ENCODE data around the gene CYP4F22.

The CYP4F22 gene

DNA sequence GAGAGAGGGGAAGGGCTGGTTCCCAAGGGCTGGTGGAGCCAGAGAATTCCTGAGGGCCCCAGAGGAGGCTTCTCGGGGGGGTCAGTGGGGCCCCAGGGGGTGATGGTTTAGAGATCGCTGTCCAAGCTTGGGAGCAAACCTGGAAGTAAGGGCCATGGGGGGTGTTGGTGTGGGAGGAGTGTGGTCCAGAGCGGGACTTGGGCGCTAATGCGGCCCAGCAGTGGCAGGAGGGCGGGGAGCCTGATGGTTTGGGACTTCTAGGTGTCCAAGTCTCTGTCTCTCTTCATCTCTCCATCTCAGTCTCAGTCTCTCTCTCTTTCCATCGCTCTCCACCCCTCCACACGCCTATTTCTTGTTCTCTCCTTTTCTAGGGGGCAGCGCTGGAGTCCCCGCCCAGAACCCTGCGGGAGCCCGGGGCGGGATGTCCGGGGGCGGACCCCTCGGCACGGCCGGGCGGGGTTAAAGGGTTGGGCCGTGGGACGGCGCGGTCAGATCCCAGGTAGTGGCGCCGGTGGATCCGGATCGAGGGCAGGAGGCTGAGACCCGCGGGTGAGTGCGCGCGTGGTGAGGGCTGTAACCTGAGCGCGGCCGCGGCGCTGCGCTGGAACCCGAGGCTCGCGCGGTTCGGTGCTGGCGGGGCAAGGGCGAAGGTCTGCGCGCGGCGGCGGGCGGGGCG is at the start of gene CYP4F22:
Gene CYP4F22 (plus strand): TSS at position 491 of the 676 bp plus-strand sequence. CDS start 16,812 bp downstream, outside the sequence.
- TF ChIP-seq, protein P1, sequence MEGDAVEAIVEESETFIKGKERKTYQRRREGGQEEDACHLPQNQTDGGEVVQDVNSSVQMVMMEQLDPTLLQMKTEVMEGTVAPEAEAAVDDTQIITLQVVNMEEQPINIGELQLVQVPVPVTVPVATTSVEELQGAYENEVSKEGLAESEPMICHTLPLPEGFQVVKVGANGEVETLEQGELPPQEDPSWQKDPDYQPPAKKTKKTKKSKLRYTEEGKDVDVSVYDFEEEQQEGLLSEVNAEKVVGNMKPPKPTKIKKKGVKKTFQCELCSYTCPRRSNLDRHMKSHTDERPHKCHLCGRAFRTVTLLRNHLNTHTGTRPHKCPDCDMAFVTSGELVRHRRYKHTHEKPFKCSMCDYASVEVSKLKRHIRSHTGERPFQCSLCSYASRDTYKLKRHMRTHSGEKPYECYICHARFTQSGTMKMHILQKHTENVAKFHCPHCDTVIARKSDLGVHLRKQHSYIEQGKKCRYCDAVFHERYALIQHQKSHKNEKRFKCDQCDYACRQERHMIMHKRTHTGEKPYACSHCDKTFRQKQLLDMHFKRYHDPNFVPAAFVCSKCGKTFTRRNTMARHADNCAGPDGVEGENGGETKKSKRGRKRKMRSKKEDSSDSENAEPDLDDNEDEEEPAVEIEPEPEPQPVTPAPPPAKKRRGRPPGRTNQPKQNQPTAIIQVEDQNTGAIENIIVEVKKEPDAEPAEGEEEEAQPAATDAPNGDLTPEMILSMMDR (IDR thresholded peaks at IDR 0.05; ENCODE audit: control insufficient read depth, extremely low read depth, insufficient read depth), result no peak
- H3K4me3 ChIP-seq (ENCODE audit: low read depth, low read length), result no peak within 1 kb of the TSS
- DNase-seq (ENCODE audit: low read depth), result no peak

DNA sequence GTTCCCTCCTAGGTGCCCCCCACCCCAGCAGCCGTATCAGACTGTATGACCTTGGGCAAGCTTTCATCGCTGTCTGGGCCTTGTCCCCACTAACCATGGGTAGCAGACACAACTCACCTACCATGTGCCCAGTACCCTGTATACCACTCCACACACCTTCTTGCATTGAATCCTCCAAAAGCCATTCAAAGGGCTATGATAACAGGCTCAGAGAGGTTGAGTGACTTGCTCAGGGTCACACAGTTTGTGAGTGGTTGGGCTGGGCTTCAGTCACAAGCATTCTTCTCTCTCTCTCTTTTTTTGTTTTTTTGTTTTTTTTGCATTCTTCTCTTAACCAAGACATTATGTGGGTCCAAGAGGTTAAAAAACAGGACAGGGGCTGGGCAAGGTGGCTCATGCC is 46.6 kb upstream of the CYP4F22 start:
- TF ChIP-seq, protein P1 (IDR thresholded peaks at IDR 0.05; ENCODE audit: control insufficient read depth, extremely low read depth, insufficient read depth), result no peak
- H3K4me3 ChIP-seq (ENCODE audit: low read depth, low read length), result no peak overlapping the region
- DNase-seq (ENCODE audit: low read depth), result no peak

DNA sequence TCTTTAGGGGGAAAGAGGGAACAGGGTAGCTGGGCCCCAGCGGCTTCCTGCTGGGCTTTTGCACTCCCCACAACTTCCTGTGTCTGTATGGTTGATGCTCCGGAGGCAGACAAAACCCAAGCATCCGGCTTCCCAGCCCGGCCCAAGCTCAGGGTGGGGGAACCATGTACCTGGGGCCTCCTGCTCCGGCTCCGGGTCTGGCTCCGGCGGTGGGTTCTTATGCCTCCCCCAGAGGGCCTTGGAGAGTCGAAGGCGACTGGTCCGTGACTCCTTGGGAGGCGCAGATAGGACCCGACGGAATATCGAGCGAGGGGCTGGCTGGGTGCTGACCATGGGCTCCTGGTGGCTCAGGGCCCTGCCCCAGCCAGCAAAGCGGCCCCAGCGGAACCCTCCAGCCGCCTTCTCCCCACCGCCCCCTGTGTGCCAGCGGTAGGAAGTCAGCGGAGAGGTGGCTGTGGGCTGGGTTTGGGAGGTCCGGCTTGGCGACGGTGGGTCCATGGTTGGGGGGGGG is 44.4 kb upstream of the CYP4F22 start:
- TF ChIP-seq, protein P1 (IDR thresholded peaks at IDR 0.05; ENCODE audit: control insufficient read depth, extremely low read depth, insufficient read depth), result no peak
- no peak for DNase-seq (ENCODE audit: low read depth)
- no peak overlapping the region for H3K4me3 ChIP-seq (ENCODE audit: low read depth, low read length)

DNA sequence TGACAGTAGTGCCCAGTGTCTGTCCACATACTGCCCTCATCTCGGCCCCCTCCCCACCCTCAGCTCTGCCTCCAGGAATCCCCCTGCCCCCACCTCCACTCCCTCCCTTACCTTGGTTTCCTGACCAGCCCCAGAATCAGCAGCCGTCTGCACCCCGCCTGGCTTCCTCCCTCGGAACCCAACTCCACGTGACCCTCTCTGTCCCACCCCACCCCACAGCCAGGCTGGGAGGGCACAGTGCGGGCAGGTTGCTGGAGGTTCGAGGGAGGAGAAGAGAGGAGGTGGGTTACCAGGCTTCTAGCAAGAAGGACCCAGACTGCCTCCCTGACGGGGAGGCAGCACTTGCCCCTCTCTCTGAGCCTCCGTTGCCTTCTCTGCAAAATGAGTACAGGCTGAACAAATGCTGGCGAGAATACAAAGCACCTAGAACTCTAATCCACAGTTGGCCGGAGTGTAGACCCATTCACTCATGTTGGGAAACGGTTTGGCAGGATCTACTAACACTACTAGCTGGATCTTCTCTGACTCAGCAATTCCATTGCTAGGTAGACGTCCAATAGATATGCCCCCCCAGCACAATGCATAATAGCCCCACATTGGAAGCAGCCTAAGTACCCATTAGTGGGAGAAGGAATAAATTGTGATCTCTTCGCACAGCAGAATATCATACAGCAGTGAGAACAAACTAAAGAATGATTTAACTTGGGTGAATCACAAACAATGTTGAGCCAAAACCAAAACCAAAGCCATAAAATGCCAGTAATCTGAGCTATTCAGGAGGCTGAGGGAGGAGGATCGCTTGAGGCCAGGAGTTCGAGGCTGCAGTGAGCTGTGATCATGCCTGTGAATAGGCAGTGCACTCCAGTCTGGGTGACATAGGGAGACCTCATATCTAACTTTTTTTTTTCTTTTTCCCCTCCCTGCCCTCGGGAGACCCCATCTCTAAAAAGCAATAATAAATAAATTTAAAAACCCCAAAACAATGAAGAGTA is 43.6 kb upstream of the CYP4F22 start, which contains the start of gene RASAL3:
Gene RASAL3 (minus strand): TSS at position 151 of the 992 bp plus-strand sequence. CDS start 186 bp downstream, outside the sequence.
- H3K4me3 ChIP-seq (ENCODE audit: low read depth, low read length), result no peak within 1 kb of the TSS
- DNase-seq (ENCODE audit: low read depth), result no peak
- TF ChIP-seq, protein P1 (IDR thresholded peaks at IDR 0.05; ENCODE audit: control insufficient read depth, extremely low read depth, insufficient read depth), result no peak

DNA sequence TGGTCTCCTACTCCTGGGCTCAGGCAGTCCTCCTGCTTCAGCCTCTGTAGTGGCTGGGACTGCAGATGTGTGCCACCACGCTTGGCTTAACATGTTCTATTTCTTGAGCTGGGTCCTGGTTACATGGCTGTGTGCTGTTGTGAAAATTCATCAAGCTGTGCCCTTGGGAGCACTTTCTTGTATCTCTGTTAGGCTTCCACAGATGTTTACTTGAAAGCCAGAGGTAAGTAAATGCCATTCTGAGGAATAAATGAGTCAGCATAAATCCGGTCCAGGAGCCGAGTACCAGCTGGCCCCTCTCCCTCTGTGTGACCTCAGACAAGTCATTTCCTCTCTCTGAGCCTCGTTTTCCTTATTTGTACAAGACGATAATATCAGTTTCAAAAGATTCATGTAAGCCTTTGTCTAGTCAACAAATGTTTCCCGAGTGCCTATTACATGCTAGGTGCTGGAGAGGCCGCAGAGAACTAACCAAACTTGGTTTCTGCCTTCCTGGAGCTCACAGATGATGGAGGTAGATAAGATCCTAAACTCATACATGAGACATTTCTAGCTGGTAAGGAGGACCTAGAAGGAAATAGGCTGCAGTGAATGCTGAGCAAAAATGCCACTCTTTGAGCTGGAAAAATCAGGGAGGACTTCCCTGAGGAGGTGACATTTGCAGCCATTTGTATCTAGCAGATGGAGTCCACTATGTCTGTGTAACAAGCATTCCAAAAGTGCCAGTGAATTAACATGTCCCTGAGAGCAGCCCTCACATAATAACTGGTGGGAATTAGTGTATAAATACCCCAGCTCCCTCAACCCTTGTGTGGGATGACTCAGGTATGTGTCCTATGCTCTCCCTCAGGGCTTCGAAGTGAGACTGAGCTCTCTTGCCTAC is 41.2 kb upstream of the CYP4F22 start:
- DNase-seq (ENCODE audit: low read depth), result peak; percentile 94
- TF ChIP-seq, protein P1 (IDR thresholded peaks at IDR 0.05; ENCODE audit: control insufficient read depth, extremely low read depth, insufficient read depth), result no peak
- H3K4me3 ChIP-seq (ENCODE audit: low read depth, low read length), result no peak overlapping the region

DNA sequence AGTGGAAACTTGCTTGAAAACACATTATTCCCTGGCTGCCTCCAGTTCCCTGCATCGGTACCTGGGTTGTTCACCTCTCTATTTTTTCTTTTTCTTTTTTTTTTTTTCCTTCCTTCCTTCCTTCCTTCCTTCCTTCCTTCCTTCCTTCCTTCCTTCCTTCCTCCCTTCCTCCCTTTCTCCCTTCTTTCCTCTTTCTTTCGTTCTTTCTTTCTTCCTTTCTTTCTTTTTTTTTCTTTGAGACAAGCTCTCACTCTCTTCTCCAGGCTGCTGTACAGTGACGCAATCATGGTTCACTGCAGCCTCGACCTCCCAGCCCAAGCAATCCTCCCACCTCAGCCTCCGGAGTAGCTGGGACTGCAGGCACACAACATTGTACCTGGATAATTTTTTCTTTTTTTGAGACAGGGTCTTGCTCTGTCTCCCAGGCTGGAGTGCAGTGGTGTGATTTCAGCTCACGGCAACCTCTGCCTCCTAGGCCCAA is 40.6 kb upstream of the CYP4F22 start:
- DNase-seq (ENCODE audit: low read depth), result no peak
- H3K4me3 ChIP-seq (ENCODE audit: low read depth, low read length), result no peak overlapping the region
- TF ChIP-seq, protein P1 (IDR thresholded peaks at IDR 0.05; ENCODE audit: control insufficient read depth, extremely low read depth, insufficient read depth), result no peak

Data from LNCaP clone FGC (cell line).